ENCODE results near the gene DHRS3.

Gene DHRS3

GRCh38 chr1:12616709-12617373 is 1.2 kb downstream of the DHRS3 start:
- no peak for DNase-seq (ENCODE audit: low spot score)

- DNase-seq (ENCODE audit: low spot score) = peak; percentile 23
Observed at GRCh38 chr1:12615865-12616708, 1.9 kb downstream of the DHRS3 start.

GRCh38 chr1:12615159-12615864 is 2.7 kb downstream of the DHRS3 start:
- peak; percentile 49 for DNase-seq (ENCODE audit: low spot score)

- DNase-seq (ENCODE audit: low spot score) = no peak
Observed at GRCh38 chr1:12614402-12615158, 3.4 kb downstream of the DHRS3 start.

- DNase-seq (ENCODE audit: low spot score) = no peak
Observed at GRCh38 chr1:12613180-12613579, 4.8 kb downstream of the DHRS3 start.

GRCh38 chr1:12610941-12611340 is 7.1 kb downstream of the DHRS3 start:
- DNase-seq (ENCODE audit: low spot score) = no peak

GRCh38 chr1:12610305-12610935 is 7.6 kb downstream of the DHRS3 start:
- DNase-seq (ENCODE audit: low spot score) = no peak

GRCh38 chr1:12609469-12610003 is 8.5 kb downstream of the DHRS3 start:
- no peak for DNase-seq (ENCODE audit: low spot score)

- no peak for DNase-seq (ENCODE audit: low spot score)
Observed at GRCh38 chr1:12608311-12608957, 9.6 kb downstream of the DHRS3 start.

GRCh38 chr1:12607263-12607662 is 10.7 kb downstream of the DHRS3 start:
- DNase-seq (ENCODE audit: low spot score) = no peak

- DNase-seq (ENCODE audit: low spot score) = no peak
Observed at GRCh38 chr1:12604986-12605385, 13.0 kb downstream of the DHRS3 start.

- DNase-seq (ENCODE audit: low spot score) = no peak
Observed at GRCh38 chr1:12604114-12604874, 13.7 kb downstream of the DHRS3 start.

- DNase-seq (ENCODE audit: low spot score) = no peak
Observed at GRCh38 chr1:12603224-12603623, 14.8 kb downstream of the DHRS3 start.

- DNase-seq (ENCODE audit: low spot score) = no peak
Observed at GRCh38 chr1:12602659-12603024, 15.4 kb downstream of the DHRS3 start.

GRCh38 chr1:12601700-12602658 is 16.0 kb downstream of the DHRS3 start:
- DNase-seq (ENCODE audit: low spot score) = no peak

GRCh38 chr1:12600880-12601633 is 17.0 kb downstream of the DHRS3 start:
- no peak for DNase-seq (ENCODE audit: low spot score)

GRCh38 chr1:12600335-12600734 is 17.7 kb downstream of the DHRS3 start:
- no peak for DNase-seq (ENCODE audit: low spot score)

- DNase-seq (ENCODE audit: low spot score) = no peak
Observed at GRCh38 chr1:12599657-12600056, 18.4 kb downstream of the DHRS3 start.

Measured in putamen (tissue), 1 donor.